Right kidney (tissue), 1 donor: ENCODE data around the gene CSF1.
A peak's percentile ranks its signal among the peaks of the same experiment; 100 is the strongest.

Experiments used
- DNase-seq: peaks from one replicate; pipeline ENCODE4 v3.0.0-alpha.2; 2016

CSF1 gene

DNA sequence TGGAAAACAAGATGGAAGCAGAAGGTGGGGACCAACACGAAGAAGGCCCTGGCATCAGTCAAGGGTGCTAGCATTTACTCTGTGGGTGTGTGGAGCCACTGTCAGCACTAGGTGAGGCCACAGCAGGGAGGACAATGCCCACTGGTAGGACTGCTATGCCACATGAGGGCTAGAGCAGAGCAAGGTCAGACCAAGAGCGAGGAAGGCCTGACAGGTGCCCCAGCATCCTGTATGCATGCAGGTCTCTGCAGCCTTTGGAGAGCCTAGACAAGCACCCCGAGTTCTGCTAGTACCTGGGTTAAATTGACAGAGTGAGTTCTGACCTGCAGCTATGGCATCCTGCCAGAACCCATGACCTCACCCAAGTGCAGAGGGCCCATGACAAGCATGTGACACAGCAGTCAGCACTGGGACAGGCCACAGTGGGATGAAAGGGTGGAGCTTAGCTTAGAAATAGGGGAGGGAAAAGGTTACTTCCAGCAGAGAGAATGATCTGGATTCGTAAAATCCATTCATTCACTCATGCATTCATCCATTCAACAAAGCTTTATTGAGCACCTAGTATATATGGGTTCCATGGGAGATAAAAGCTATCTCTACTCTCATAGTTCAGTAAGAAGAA is 9.0 kb upstream of the CSF1 start:
- no peak for DNase-seq

DNA sequence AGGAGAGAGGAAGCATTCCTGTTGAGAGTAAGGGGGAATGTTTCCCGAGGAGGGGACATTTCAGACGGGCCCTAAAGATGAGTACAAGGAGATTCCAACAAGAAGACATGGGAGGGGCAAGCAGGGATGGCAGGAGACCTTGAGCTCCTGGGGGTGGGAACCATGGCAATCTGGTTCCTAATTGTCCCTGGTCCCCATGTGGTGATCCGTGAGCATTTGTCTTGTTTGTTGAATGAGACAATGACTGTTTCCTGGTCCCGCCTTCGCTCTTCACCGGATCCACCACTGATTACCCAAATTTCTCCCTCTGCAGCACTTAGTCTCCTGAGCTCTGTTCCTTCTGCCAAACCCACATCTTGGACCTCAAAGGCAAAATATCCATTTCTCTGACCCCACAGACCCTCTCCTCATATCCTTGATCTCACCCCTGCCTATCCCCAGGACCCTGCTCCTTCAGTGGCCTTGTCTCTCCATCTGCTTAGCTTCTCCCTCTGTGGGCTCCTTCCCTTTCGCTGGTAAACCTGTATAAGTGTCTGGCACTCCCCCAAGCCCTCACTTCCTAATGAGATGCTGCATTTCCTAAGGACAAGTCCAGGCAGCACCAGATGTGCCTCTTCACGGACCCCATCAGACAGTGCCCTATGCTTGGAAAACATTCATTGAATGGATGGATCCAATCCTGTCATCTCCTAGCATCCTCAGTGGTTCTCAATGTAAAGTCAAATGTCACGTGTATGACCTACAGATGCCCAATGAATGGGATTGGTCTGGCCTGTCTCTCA is 8.3 kb upstream of the CSF1 start:
- DNase-seq, result no peak

DNA sequence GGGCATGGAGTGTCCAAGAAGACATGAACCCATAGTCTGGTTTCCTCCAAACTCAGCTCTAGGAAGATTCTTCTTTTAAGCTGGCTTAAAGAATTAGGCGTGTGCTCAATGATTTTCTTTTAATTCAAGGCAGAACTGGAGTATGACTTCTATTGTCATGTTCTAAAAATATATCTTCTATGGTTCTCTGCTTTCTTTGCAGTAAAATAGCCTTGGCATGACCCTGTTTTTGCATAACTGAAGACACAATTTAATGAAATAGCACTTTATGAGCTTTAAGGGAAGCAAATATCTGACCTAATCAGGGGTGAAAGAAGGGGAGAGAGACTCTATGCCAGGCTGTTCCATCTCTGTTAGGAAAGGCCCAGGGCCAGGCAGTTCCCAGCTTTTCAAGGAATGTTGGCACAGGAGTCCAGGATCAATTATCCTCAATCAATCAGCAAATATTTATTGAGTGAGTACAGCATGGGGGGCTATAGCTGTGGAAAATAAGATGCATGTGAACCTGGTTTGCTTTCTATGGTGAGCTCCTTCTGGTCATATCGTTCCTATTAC is 7.2 kb upstream of the CSF1 start:
- DNase-seq, result no peak

DNA sequence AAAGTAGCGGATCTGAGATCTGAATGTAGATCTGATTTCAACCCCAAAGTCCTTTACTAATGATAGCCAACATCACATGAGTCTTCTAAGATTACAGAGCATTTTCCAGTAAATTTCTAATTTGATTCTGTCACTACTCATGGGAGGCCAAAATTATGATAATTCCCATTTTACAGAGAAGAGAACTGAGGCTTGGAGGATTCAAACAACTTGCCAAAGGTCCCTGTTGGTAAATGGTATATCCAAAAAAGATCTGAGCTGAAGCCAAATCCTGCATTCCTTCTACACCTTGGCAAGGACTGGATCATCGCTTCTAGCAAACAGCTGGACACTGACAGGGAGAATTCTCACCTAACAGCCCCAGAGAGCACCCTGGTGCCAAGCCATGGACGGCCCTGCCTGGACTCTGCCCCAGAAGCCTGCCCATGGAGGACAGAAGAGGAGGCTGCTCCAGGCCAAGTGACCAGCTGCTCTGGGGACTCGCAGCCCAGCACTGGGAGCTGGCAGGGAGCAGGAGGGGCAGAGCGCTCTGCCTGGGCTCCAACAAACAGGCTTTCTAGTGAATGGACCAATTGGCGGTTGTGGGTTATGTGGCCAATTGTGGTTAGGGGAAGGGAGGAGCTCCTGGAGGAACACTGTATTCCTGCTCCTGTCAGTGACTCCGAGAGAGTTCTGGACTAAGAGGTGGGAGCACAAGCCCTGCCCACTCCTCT is 6.4 kb upstream of the CSF1 start:
- DNase-seq, result no peak

DNA sequence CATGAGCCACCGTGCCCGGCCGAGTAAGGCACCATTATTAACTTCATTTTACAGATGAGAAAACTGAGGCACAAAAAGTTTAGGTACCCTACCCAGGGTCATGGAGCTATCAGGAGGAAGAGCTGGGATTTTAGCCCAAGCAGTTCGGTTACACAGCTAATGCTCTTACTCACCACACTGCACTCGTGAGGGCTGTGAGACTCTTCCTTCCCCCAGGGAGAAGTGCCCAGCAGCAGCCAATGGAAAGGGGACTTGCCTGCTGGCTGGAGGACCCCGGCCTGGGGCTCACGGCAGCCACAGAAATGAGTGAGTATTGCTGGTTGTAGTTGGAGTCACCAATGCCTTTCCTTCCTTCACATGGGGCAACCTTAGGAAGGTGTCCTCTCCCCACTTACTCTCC is 5.2 kb upstream of the CSF1 start:
- DNase-seq, result no peak

DNA sequence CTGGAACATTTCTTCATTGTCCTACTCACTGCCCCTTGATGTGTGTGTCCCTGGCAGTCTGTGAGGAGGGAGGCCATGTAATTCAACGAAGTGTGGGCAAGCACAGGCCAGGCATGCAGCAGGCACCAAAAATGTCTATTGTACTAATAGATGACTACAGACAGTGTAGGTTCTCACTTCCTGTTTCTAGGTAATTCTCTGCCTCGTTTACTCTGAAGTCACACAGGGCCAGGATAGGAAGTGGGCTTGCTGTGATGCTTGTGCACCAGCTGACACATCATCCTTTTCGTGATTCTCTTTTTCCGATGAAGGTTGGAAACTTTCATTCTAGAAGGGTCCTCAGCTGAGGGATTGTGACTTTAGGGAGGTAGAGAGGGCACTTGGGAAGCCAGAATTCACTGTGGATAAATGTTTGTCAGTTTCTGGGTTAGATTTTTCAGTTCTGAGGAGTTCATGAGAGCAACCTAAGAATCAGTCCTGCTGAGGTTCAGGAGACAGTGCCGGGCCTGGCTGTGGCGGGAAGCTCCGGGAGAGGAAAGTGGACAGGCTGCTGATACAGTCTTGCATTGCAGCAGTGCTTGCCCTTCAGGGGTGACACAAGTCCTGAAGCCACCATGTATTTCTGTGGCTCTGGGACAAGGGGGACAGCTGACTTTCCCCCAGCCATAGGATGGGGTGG is 4.3 kb upstream of the CSF1 start:
- no peak for DNase-seq

DNA sequence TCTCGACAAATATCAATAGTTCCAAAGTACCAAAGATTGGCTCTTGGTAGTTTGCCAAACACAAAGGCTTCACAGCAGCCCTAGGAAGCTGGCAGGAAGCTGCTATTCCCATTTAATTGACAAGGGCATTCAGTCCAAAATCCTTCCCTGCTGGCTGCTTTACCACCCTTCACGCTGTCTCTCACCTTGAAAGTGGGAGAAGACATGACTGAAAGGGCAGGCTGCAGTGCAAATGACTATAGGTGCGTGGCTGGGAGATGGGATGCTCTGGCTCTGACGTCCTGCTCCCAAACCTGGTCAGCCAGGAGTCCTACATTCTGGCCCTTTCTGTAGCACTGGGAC is 3.8 kb upstream of the CSF1 start:
- no peak for DNase-seq

DNA sequence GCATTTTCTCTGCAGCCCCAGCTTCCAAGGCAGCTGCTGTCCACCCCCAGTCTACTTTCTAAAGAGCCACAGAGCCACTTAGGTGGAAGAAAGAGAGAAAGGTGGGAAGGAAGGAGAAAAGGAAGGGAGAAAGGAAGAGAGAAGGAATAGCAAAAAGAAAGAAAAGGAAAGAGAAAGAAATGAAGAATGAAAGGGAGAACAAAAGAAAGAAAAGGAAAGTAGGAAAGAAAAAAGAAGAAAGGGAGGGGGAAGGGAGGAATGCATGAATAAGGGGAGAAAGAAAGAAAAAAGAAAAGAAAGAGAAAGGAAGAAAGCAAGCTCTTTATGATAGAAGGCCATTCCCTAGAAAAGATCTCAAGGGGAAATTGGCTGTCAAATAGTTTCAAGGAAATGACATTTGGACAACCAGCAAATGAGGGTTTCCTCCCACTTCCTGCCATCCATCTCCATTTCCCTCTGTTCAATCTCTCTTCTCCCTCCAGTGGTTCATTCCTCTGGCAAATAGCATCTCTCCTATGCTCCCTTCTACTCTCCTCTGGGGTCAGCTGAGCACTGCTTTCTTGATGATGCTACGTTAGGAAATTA is 3.4 kb upstream of the CSF1 start:
- no peak for DNase-seq

DNA sequence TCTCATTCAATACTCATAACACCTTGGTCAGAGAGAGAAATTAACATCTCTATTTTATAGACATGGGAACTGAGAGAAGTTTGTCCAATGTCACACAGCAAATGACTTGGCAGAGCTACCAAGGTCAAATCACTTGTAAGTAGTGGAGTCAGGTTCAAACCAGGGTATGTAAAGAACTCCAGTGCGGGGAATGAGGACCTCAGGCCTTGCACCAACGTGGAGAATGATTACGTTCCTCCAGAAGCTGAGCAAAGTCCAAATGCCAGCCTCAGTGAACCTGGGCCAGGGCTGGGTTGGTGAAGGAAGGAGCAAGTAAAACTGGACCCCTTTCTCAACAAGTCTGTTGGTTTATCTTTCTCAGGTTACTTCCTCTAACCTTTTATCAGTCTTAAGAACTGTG is 1.8 kb upstream of the CSF1 start:
- no peak for DNase-seq

DNA sequence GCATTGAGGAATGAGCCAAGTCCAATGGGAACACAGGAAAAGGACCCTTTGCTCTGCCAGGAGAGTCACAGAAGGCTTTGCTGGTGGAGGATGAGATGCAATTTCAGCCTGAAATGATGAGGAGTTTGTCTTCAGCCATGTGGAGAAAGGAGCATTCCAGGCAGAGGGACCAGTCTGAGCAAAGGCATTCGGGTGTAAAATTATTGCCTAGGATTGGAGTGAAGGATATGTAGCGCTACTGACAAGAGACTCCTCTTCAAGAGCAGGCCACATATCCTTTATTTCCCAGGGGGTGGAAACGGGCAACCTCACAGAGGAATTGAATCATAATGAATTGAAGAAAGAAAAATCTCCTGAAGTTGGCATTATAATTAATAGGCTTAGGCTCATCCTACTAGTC is 1.1 kb upstream of the CSF1 start:
- DNase-seq, result no peak

DNA sequence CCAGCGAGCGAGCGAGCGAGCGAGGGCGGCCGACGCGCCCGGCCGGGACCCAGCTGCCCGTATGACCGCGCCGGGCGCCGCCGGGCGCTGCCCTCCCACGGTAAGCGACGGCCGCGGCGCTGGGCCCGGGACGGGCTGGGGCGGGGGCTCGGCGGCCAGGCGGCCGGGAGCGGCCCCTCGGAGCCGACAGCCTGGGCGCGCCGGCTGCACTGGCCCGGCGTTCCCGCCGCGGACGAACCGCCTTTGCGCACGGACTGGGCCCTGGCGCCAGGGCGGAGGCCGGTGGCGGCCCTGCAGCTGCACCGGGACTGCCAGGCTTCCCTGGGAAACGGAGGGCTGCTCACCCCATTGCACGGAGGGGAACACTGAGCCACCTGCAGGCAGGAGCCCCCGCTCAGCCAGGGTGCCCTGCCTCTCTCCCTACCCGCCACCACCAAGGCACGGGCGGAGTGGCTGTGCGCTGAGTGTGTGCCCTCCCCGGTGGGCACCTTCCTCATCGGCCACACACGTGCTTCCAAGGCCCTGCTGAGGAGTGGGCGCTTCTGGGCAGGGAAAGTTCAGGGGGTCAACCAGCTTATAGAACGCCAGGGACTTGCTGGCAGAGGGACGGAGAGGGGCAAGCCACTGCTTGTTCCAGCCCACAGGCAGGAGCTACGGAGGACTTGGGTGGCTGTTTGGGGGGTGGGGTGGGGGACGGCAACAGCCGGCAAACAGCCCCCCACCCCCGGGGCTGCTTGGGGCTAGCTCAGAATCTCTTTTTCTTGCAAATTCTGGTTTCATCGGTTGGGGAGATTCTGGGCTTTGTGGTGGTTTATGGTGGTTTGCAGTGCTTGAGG is 532 bp downstream of the CSF1 start:
- peak; percentile 66 for DNase-seq

DNA sequence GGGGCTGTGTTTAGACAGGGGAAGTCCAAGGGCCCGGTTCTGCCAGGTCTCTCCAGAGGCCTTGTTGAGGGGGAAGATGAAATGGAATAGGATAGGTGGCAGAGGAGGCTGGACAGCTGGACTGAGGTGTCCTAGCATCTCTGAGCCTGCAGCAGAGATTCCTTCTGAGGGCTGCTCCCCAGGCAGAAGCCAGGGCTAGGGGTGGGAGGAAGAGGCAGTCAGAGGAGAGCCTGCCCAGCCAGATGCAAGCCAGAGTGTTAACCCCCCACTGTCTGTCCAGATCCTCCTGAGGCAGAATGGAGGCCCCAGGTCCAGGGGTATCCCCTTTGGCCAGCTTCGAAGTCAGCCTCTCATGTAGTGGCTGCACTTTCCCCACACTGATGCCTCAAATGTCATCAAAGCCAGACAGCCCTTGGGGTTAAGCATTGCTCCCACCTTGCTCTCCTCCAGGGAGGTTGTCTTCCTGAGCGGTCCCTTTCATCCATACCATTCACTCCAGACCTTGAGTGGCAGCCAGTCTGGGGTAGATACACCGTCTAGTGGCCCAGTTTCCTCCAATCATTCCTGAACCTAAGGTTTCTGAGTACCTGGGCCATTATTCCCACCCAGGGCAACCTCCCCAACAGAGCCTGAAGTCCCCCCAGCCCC is 1.7 kb downstream of the CSF1 start:
- DNase-seq, result no peak

DNA sequence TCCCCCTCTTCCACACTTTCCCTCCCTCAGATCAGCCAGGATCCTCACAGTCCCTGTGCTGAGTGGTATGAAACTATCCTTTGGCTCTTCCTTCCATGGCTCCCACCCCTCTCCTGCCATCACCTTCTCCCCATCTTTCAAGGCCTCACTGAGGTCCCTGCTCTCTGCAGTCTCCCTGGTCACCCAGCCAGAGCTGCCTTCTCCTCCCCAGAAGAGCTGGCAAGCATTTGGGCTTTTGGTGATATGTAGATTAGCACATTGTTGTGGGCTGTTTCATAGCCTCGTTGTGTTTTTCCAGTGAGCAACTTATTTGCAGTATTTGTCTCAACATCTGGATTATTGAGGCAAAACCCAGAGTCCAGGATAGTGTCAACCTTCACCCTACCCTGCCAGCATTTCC is 2.2 kb downstream of the CSF1 start:
- DNase-seq, result no peak

DNA sequence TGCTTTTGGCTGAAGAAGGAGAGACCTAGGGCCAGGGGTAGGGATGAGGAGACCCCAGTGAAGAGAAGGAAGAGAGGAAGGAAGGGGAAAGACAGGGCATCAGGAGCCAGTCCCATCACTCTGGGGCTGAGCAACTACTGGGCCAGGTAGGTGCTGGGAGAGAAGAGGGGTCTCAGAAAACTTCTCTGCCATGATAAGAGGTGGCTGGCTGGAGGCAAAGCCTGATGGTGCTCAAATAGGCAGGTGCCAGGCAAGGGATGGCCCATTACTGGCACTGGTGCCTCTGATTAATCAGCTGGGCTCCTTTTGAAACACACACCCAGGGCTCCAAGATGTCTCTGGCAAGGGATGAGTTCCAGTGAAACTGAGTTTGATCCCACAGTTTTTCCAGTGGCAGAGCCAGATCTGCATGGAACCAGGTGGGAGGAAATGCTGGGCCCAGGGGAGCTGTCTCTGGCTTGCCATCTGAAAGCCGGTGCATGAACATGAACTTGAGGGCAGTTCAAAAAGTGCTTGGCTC is 2.8 kb downstream of the CSF1 start:
- DNase-seq, result no peak

DNA sequence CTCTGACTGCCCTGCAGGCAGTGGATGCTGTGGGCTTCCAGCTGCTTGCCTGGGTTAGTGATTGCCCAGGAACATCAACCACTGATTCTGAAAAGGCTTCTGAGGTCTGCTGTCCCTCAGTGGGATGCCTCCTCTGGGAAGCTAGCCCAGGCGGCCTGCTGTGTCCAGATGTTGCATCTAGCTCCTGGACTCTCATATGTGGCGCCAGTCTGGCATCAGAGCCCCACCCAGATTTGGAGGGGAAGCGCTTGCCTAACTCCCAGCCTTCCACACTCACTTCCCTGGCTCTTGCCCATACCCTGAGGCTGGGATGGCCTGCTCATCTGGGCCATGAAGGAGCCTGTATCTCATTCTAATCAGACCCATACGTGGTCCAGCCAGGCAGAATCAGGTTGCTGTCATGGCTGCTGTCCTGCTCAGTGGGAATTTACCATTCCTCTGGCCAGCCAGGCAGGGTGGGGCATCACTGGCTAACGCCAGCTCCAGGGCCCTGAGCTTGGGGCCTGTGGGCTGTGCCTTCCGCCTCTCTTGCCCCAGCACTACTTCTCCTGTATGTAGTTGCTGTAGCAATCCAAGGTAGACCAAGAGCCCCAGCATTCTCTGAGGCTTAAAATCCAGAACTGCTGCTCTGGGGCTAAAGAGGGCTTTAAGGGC is 4.1 kb downstream of the CSF1 start:
- DNase-seq, result no peak

DNA sequence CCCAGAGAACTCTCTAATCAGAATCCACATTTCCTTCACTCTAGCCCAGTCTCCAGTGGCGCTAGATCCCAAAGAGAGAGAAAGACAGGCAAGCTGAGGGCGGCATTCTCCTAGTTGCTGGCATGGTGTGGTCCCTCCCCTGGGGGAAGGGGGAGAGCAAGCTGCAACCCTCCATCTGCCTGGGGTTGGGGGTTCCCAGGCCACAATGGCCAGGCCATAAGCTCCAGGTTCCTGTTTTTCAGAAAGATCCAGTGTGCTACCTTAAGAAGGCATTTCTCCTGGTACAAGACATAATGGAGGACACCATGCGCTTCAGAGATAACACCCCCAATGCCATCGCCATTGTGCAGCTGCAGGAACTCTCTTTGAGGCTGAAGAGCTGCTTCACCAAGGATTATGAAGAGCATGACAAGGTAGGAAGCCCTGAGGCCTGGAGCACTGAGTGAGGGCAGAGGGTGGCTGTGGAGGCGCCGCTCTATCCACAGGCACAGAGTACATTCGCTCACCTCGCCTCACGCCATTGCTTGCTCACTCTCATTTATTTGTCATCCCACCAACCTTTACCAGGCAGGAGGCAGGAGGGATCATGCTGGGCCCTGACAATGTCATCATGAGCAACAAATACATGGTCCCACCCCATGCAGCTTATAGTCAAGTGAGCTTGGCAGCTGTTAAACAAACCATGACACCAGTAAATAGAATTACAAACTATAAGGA is 6.6 kb downstream of the CSF1 start:
- DNase-seq, result no peak

DNA sequence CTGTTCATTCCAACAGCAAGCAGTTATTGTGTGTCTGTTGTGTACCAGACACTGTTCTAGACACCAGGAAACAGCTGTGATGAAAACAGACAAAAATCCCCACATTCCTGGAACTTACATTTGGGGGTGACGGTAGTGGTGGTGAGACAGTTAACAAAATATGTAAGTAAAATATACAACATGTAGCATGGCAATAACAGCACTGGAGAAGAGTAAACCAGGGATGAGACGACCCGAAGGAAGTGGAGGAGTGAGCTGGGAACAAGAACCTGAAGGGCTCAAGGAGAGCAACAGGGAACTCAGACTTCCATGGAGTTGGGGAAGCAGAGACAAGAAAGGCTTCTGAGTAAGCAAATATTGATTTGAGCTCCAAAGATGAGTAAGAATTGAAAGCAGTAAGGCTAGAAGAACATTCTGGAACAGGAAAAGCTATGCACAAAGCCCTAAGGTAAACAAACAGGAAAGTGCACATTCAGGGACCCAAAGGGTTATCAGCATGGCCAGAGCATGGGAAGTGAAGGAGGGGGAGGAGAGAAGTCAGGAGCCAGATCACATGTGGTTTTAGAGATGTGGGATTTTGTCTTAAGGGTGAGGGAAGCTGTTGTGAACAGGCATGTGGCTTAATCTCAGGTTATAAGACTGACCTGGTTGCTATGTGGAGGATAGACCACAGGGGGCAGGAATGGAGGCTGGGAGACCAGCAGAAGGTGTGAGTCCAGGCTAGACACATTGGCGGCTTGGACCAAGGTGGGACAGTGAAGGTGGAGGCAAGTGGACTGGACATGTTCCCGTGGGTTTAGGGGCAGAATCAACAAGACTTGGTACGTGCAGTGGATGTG is 7.3 kb downstream of the CSF1 start:
- no peak for DNase-seq

DNA sequence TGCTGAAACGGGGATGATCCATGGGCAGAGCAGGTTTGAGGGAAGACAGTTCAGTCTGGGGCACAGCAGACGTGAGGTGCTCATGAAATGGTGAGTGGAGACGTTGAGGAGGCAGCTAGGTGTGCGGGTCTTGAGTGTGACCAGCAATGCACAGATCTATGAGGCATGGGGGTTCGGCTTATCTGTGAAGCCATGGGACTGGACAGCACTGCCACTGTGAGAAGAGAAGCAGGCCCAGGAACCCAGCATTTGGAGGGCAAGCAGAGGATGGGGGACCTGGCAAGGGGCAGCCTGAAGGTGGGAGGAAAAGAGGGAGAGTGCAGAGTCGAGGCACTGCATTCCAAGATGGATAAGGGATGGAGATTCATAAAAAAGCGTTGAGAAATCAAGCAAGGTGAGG is 8.0 kb downstream of the CSF1 start:
- DNase-seq, result no peak

DNA sequence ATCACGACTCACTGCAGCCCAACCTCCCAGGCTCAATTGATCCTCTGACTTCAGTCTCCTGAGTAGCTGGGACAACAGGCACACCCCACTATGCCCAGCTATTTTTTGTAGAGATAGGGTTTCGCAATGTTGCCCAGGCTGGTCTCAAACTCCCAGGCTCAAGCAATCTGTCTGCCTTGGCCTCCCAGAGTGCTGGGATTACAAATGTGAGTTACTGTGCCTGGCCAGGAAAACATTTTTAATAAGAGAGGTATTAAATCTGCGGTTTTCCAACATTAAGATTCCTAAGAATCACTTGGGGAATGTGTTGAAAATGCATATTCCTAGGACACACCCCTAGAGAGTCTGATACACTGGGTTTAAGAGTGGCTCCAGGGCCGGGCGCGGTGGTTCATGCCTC is 8.7 kb downstream of the CSF1 start:
- no peak for DNase-seq
